Keratinocyte (primary cell): ENCODE measurements around the gene PLSCR3. TPM values are rescaled to one million over a fixed set of nuclear protein-coding genes. Genes with fewer than 3 reads are reported as not detected.
A peak's percentile ranks its signal among the peaks of the same experiment; 100 is the strongest.

ENCODE experiments used
- DNase-seq: peaks from one replicate; pipeline ENCODE4 v3.0.0-alpha.2; 2011; ENCODE audit warnings: low read depth, missing footprints, low spot score
- FAIRE-seq: peaks from 2 replicates; lab custom pipeline; 2011; peaks lifted over from hg19 to GRCh38; lab: Jason Lieb, UNC
- H2AFZ ChIP-seq: 2 replicates; pipeline ENCODE4 v1.6.0; 2012; ENCODE audit warnings: low read length, control low read depth, inconsistent platforms; ENCODE audit not compliant: control insufficient read depth
- H3K27ac ChIP-seq: 2 replicates; pipeline ENCODE4 v1.5.1; 2011; ENCODE audit warnings: low read length; ENCODE audit not compliant: control insufficient read depth, insufficient read depth
- H3K27me3 ChIP-seq: 3 replicates; pipeline ENCODE4 v1.6.0; 2011; ENCODE audit warnings: low read length; ENCODE audit not compliant: control insufficient read depth, insufficient read depth; ENCODE audit errors: extremely low read depth
- H3K36me3 ChIP-seq, 2 experiments: 2 replicates in 1 of 2; 3 replicates in 1 of 2; pipeline ENCODE4 v1.5.1; 2011; ENCODE audit warnings: low read length in 2 of 2, mild to moderate bottlenecking in 1 of 2; ENCODE audit not compliant: control insufficient read depth in 2 of 2, insufficient read depth in 2 of 2; ENCODE audit errors: extremely low read depth in 1 of 2
- H3K4me1 ChIP-seq: 3 replicates; pipeline ENCODE4 v1.5.1; 2011; ENCODE audit warnings: low read length; ENCODE audit not compliant: control insufficient read depth, insufficient read depth; ENCODE audit errors: extremely low read depth
- H3K4me2 ChIP-seq: 3 replicates; pipeline ENCODE4 v1.6.0; 2011; ENCODE audit warnings: low read depth, low read length; ENCODE audit not compliant: control insufficient read depth, insufficient read depth; ENCODE audit errors: extremely low read depth
- H3K4me3 ChIP-seq, 3 experiments: fragments of 200-600 bp in 1 of 3; sonication (generic) in 1 of 3; 2 replicates in 2 of 3; 3 replicates in 1 of 3; pipeline ENCODE4 v1.5.1; 2011 to 2016; ENCODE audit warnings: low read length in 3 of 3, mild to moderate bottlenecking in 3 of 3, control low read depth in 2 of 3, inconsistent platforms in 1 of 3, low read depth in 1 of 3, mixed read lengths in 1 of 3, mixed run types in 1 of 3, moderate library complexity in 1 of 3; ENCODE audit not compliant: control insufficient read depth in 2 of 3, insufficient read depth in 2 of 3; ENCODE audit errors: extremely low read depth in 1 of 3
- H3K79me2 ChIP-seq: 2 replicates; pipeline ENCODE4 v1.6.0; 2012; ENCODE audit warnings: low read length; ENCODE audit not compliant: control insufficient read depth, insufficient read depth
- H3K9ac ChIP-seq: 3 replicates; pipeline ENCODE4 v1.6.0; 2011; ENCODE audit warnings: low read length; ENCODE audit not compliant: control insufficient read depth, insufficient read depth; ENCODE audit errors: extremely low read depth
- H3K9me1 ChIP-seq: 3 replicates; pipeline ENCODE4 v1.6.0; 2011; ENCODE audit warnings: low read length; ENCODE audit not compliant: control insufficient read depth, insufficient read depth; ENCODE audit errors: extremely low read depth
- H3K9me3 ChIP-seq: 2 replicates; pipeline ENCODE4 v1.5.1; 2012; ENCODE audit warnings: low read depth, low read length; ENCODE audit not compliant: control insufficient read depth
- H4K20me1 ChIP-seq: 3 replicates; pipeline ENCODE4 v1.6.0; 2011; ENCODE audit warnings: low read length; ENCODE audit not compliant: control insufficient read depth, insufficient read depth; ENCODE audit errors: extremely low read depth
- CTCF ChIP-seq, 3 experiments: IDR thresholded peaks in 1 of 3; conservative IDR thresholded peaks in 1 of 3; optimal IDR thresholded peaks in 1 of 3; 2 replicates in 2 of 3; 3 replicates in 1 of 3; pipeline versions ENCODE3 to v1.5.1; 2011; ENCODE audit warnings: low read length in 3 of 3, mild to moderate bottlenecking in 3 of 3, moderate library complexity in 2 of 3, control low read depth in 1 of 3, inconsistent platforms in 1 of 3; ENCODE audit not compliant: insufficient read depth in 2 of 3; ENCODE audit errors: extremely low read depth in 1 of 3
- EZH2 ChIP-seq: IDR thresholded peaks from one replicate; pipeline ENCODE4 v1.6.1; 2012; ENCODE audit warnings: inconsistent platforms, mild to moderate bottlenecking, low read length, moderate library complexity
- dilution Hi-C: fragments of 300-500 bp; cut with MboI; formaldehyde crosslinking; loops from one replicate; pipeline ENCODE4 v1.7.0; 2020; ENCODE audit warnings: low sequenced_read_pairs; ENCODE audit not compliant: extremely low pct_ligation_motif_present
- polyA minus RNA-seq, 3 experiments: library from RNA; depleted of rRNA, polyadenylated mRNA; stranded (reverse); fragments of >200 nt; gene quantifications; 1 replicate in 1 of 3; 2 replicates in 1 of 3; 3 replicates in 1 of 3; pipeline ENCODE4 v1.2.3, GENCODE V29; 2011
- polyA plus RNA-seq, 5 experiments: library from polyadenylated mRNA; depleted of rRNA in 3 of 5; stranded (reverse) in 3 of 5; stranded (forward) in 1 of 5; unstranded in 1 of 5; fragments of >200 nt; gene quantifications; 1 replicate in 1 of 5; 2 replicates in 3 of 5; 3 replicates in 1 of 5; pipeline versions ENCODE4 v1.2.1 to v1.2.3, GENCODE V29; 2011 to 2012; ENCODE audit warnings: missing spikeins in 2 of 5, low read depth in 1 of 5, low replicate concordance in 1 of 5

PLSCR3 gene
- polyA plus RNA-seq (30.5 to 82.8 TPM (median 36.9 TPM) in 3 replicates), polyA minus RNA-seq (24.2 to 132 TPM (median 36.1 TPM) in 3 replicates)
- 10.9 TPM for polyA plus RNA-seq (2011; ENCODE audit: low read depth)
- 52.5 and 109 TPM in 2 replicates for polyA plus RNA-seq (2011; cell fraction: cytosol; rRNA removed)
- 88.7 and 118 TPM in 2 replicates for polyA plus RNA-seq (2011; cell fraction: nucleus; rRNA removed)
- polyA plus RNA-seq (2012; ENCODE audit: low replicate concordance): 60.9 and 109 TPM in 2 replicates
- polyA minus RNA-seq (2011; cell fraction: cytosol; rRNA and poly(A)+ RNA removed): 91.9 TPM
- 23.5 and 32.5 TPM in 2 replicates for polyA minus RNA-seq (2011; cell fraction: nucleus; rRNA and poly(A)+ RNA removed)

DNA sequence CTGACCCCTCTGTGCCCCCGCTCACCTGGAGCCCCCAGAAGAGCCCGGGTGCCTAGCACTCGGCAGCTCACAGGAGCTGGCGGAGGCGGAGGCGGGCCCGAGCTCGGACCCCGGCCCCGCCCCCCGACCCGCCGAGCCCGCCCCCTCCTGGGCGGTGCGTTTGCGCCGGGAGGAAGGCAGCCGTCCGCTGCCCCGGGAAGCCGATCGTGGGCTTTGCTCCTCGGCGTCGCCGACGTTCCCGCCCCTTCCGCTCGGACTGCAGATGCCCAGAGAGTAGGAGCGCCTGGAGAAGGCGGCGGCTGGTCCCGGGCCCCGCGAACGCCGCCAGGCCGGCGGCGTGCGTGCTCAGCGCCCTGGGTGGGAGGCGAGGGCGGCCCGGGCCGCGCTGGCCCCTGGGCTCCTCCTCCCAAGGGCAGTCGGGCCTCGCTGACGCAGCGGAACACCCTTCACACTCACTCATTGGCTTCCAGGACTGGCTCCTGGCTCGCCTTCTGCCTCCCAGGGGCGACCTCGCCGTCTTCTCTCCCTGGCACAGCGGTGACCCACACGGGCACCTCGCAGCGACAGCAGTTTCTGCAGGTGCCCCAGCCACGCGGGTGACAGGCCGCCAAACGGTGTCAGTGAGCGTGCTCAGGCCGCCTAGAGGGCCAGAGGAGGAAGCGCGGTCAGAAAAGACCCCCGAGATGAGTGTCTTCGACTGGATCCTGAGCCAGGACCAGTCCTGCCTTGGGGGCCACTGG, at the start of gene PLSCR3:
TSS of gene PLSCR3 (minus strand) at position 74 of the 740 bp plus-strand sequence. CDS start 415 bp downstream, outside the sequence.
- Histone ChIP-seq H3K4me3 (peak within 1 kb of the TSS; percentile 83 to 90 (median 89)), H2AFZ (peak within 1 kb of the TSS; percentile 66), H4K20me1 (no peaks in the 10 kb centered on the region), H3K9ac (peak within 1 kb of the TSS; percentile 80), H3K79me2 (peaks cover 27% of the 10 kb centered on the region), H3K9me1 (peaks cover under 1% of the 10 kb centered on the region), H3K9me3 (no peaks in the 10 kb centered on the region), H3K36me3 (peaks cover 16 to 31% of the 10 kb centered on the region in 2 experiments), H3K4me2 (peak within 1 kb of the TSS; percentile 84), H3K27me3 (no peaks in the 10 kb centered on the region), H3K4me1 (peaks cover 11% of the 10 kb centered on the region), H3K27ac (peak within 1 kb of the TSS; percentile 69)
- peak; percentile 60 for FAIRE-seq
- TF ChIP-seq EZH2 (no peak), CTCF (optimal IDR thresholded peaks at IDR 0.05 in 1 of 3, IDR thresholded peaks at IDR 0.05 in 1 of 3, conservative IDR thresholded peaks at IDR 0.05 in 1 of 3; ENCODE audit: extremely low read depth in 1 of 3, insufficient read depth in 2 of 3, low read length in 3 of 3) (peak; percentile 10 to 49 (median 15))
- dilution Hi-C loops: no loop called here
- no peak for DNase-seq

DNA sequence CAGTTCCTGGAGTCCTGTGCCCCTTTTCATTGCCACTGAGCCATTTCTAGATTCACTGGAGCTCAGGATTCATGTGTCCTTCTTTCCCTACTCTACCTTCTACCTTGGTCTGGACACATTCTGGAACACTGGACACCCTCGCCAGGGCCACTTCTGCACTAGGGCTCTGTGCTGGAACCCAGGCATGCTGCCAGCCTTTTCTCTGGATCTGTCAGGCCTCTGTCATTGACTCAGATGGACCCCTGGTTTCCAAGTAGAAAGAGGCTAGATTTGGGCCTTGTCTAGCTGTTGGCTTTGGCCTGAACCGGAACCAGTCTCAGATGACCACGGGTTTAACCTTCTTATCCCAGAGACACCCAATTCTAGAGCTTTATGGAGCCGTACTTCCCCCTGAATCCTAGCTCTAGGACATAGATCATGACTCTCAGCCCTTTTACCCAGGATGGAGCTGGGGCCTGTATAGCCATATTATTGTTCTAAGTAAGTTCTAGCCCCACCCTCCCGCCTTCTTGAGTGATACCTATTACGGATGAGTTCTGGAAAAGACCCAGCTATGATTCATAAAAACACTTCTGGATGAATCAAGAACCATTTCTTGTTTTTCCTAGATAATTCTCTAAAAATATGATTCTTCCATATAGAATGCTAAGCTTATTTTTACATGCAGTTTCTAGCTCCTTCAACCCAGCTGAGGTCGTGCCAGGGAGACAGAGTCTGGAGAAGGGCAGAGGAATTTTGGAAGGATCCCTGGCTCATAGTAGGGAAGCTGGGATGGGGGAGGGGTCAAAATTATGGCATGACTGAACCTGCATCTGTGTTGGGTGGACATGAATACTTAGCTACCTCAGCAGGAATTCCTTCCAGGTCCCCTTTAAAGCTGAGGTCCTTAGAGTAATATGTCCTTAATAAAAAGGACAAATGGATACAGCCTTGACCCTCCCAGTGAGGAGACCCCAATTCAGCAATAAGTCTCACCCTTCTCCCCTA, 49.5 kb upstream of the PLSCR3 start:
- dilution Hi-C loops: no loop called here
- peaks cover 54% of the 10 kb centered on the region for H3K4me1 ChIP-seq
- peaks cover 4% of the 10 kb centered on the region for H3K79me2 ChIP-seq
- H3K27ac ChIP-seq: peak overlapping the region; percentile 74
- H3K36me3 ChIP-seq: peaks cover 3 to 8% of the 10 kb centered on the region in 2 experiments
- H3K4me3 ChIP-seq: peak overlapping the region in 2 of 3 experiments; percentile 2 to 18
- DNase-seq: no peak
- H3K9me3 ChIP-seq: no peaks in the 10 kb centered on the region
- H2AFZ ChIP-seq: no peak overlapping the region
- H3K4me2 ChIP-seq: peak overlapping the region; percentile 77
- no peak for TF ChIP-seq EZH2
- TF ChIP-seq CTCF (optimal IDR thresholded peaks at IDR 0.05 in 1 of 3, IDR thresholded peaks at IDR 0.05 in 1 of 3, conservative IDR thresholded peaks at IDR 0.05 in 1 of 3; ENCODE audit: extremely low read depth in 1 of 3, insufficient read depth in 2 of 3, low read length in 3 of 3): no peak
- peaks cover 5% of the 10 kb centered on the region for H3K9me1 ChIP-seq
- peak; percentile 87 for FAIRE-seq
- H4K20me1 ChIP-seq: no peaks in the 10 kb centered on the region
- peak overlapping the region; percentile 55 for H3K9ac ChIP-seq
- no peaks in the 10 kb centered on the region for H3K27me3 ChIP-seq
